ENCODE data around the gene MB21D2. TPM values are rescaled to one million over a fixed set of nuclear protein-coding genes. Genes with fewer than 3 reads are reported as not detected.

Gene MB21D2
- total RNA-seq, 4 donors from 2014 or later: 0.72 to 3.6 (median 2.8) TPM

GRCh38 chr3:192913540-192913939 lies 4.1 kb downstream of the MB21D2 start:
- intact Hi-C loops (cut with DNase I): loop anchor here (10.0 kb wide), 1 partner anchor 79 kb away; no protein-coding TSS in a partner anchor
- H3K9me3 ChIP-seq: no peaks in the 10 kb centered on the region
- no peaks in the 10 kb centered on the region for H3K36me3 ChIP-seq
- H3K4me1 ChIP-seq: peaks cover 4 to 24% (median 10%) of the 10 kb centered on the region in 3 donors
- H3K27ac ChIP-seq: no peak overlapping the region
- TF ChIP-seq CTCF (IDR thresholded peaks at IDR 0.05): no peak
- no peak for TF ChIP-seq POLR2A (IDR thresholded peaks at IDR 0.05)
- peaks cover 0 to 9% (median 0%) of the 10 kb centered on the region in 4 donors for H3K27me3 ChIP-seq
- 88 to 89% methylated on average over 4 of the region's 4 CpGs for WGBS, 2 donors
- DNase-seq: no peak
- no peak overlapping the region for H3K4me3 ChIP-seq

DNA sequence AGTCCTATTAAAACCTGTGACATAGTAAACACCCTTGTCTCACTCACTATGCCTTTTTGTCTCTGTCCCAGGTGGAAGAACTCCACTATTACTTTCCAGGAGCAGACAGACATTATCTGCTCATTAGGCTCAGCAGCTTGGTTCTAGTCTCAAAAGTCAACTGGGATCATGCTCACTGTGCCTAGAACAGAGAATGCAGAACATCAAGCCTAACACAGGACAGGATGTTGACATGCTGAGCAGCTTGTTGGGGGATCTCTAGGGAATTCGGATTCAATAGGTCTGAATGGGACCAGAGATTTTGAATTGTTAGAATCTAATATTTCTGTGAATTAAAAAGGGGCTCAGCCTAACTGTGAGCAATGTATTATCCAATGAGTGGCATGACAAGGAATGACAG lies 6.4 kb downstream of the MB21D2 start:
- Histone ChIP-seq H3K27me3 (peaks cover 0 to 8% (median 0%) of the 10 kb centered on the region in 4 donors), H3K4me1 (peaks cover 0 to 14% (median 3%) of the 10 kb centered on the region in 3 donors), H3K4me3 (no peak overlapping the region), H3K9me3 (no peaks in the 10 kb centered on the region), H3K27ac (no peak overlapping the region), H3K36me3 (no peaks in the 10 kb centered on the region)
- DNase-seq: no peak
- intact Hi-C loops (cut with DNase I): loop anchor here (10.0 kb wide), 1 partner anchor 76 kb away; no protein-coding TSS in a partner anchor
- 50 to 67% methylated on average over 1 of the region's 1 CpG for WGBS, 2 donors
- TF ChIP-seq POLR2A (IDR thresholded peaks at IDR 0.05) (no peak), CTCF (IDR thresholded peaks at IDR 0.05) (no peak)

- no peak overlapping the region for H3K4me3 ChIP-seq
- no peak overlapping the region for H3K27ac ChIP-seq
- no peak for DNase-seq
- no peaks in the 10 kb centered on the region for H3K27me3 ChIP-seq
- intact Hi-C loops (cut with DNase I): no loop called here
- H3K36me3 ChIP-seq: no peaks in the 10 kb centered on the region
- H3K4me1 ChIP-seq: no peaks in the 10 kb centered on the region
- H3K9me3 ChIP-seq: peaks cover 0 to 5% (median 0%) of the 10 kb centered on the region in 3 donors
- TF ChIP-seq CTCF (IDR thresholded peaks at IDR 0.05) (no peak), POLR2A (IDR thresholded peaks at IDR 0.05) (no peak)
- 48 to 49% methylated on average over 4 of the region's 4 CpGs for WGBS, 2 donors
These were observed 9.9 kb downstream of the MB21D2 start for GRCh38 chr3:192907784-192908183.

- Histone ChIP-seq H3K27ac (no peak overlapping the region), H3K36me3 (no peaks in the 10 kb centered on the region), H3K27me3 (no peaks in the 10 kb centered on the region), H3K4me1 (peaks cover 0 to 3% (median 0%) of the 10 kb centered on the region in 3 donors), H3K9me3 (peaks cover 0 to 5% (median 0%) of the 10 kb centered on the region in 3 donors), H3K4me3 (no peak overlapping the region)
- no peak for TF ChIP-seq POLR2A (IDR thresholded peaks at IDR 0.05)
- no peak for TF ChIP-seq CTCF (IDR thresholded peaks at IDR 0.05)
- WGBS, 2 donors: 70 to 79% methylated on average over 1 of the region's 1 CpG
- DNase-seq: no peak
- intact Hi-C loops (cut with DNase I): no loop called here
These were observed 10.7 kb downstream of the MB21D2 start for GRCh38 chr3:192906940-192907339.

GRCh38 chr3:192905980-192906678 lies 11.5 kb downstream of the MB21D2 start:
- WGBS, 2 donors: 76 to 80% methylated on average over 3 of the region's 3 CpGs
- intact Hi-C loops (cut with DNase I): no loop called here
- H3K27ac ChIP-seq: no peak overlapping the region
- no peaks in the 10 kb centered on the region for H3K36me3 ChIP-seq
- H3K9me3 ChIP-seq: peaks cover 0 to 5% (median 0%) of the 10 kb centered on the region in 3 donors
- no peak for TF ChIP-seq CTCF (IDR thresholded peaks at IDR 0.05)
- TF ChIP-seq POLR2A (IDR thresholded peaks at IDR 0.05): no peak
- H3K4me1 ChIP-seq: peaks cover 0 to 8% (median 0%) of the 10 kb centered on the region in 3 donors
- DNase-seq: no peak
- no peak overlapping the region for H3K4me3 ChIP-seq
- no peaks in the 10 kb centered on the region for H3K27me3 ChIP-seq

Measured in esophagus squamous epithelium (tissue), 5 donors.